A549 (cell line): ENCODE results near the gene SHROOM1.

ENCODE experiments used
- CHD4 ChIP-seq: fragments of 200-600 bp; sonication (generic); IDR thresholded peaks from 2 replicates; pipeline ENCODE4 v1.6.1; 2016; ENCODE audit warnings: antibody characterized with exemption, mild to moderate bottlenecking, borderline replicate concordance
- EHMT2 ChIP-seq: fragments of 200-600 bp; sonication (generic); IDR thresholded peaks from 2 replicates; pipeline ENCODE4 v1.6.1; 2016; ENCODE audit warnings: antibody characterized with exemption, low read depth, mild to moderate bottlenecking, moderate library complexity
- MAZ ChIP-seq: fragments of 150-350 bp; IDR thresholded peaks from 2 replicates; pipeline ENCODE4 v1.6.1; 2014; ENCODE audit warnings: antibody characterized with exemption, low read depth, low read length, borderline replicate concordance
- NFE2L2 ChIP-seq: fragments of 150-350 bp; conservative IDR thresholded peaks from 2 replicates; pipeline ENCODE4 v1.6.1; 2014; ENCODE audit warnings: low read length
- NR3C1 ChIP-seq: fragments of >200 bp; sonication (Bioruptor Twin); formaldehyde crosslinking; IDR thresholded peaks from 3 replicates; pipeline ENCODE4 v1.6.1; 2017
- POLR2AphosphoS2 ChIP-seq: conservative IDR thresholded peaks from 2 replicates; pipeline ENCODE4 v1.6.1; 2012; ENCODE audit warnings: low read length, improper control_type of control experiment, inconsistent platforms
- TF ChIP-seq, protein P1 (sequence below): fragments of >200 bp; sonication (Bioruptor Twin); formaldehyde crosslinking; IDR thresholded peaks from 3 replicates; pipeline ENCODE4 v1.5.1; 2016
- TF ChIP-seq, protein P2 (sequence below): fragments of 150-350 bp; IDR thresholded peaks from 2 replicates; pipeline ENCODE4 v1.6.1; 2014; ENCODE audit warnings: low read depth, mild to moderate bottlenecking, low read length

DNA sequence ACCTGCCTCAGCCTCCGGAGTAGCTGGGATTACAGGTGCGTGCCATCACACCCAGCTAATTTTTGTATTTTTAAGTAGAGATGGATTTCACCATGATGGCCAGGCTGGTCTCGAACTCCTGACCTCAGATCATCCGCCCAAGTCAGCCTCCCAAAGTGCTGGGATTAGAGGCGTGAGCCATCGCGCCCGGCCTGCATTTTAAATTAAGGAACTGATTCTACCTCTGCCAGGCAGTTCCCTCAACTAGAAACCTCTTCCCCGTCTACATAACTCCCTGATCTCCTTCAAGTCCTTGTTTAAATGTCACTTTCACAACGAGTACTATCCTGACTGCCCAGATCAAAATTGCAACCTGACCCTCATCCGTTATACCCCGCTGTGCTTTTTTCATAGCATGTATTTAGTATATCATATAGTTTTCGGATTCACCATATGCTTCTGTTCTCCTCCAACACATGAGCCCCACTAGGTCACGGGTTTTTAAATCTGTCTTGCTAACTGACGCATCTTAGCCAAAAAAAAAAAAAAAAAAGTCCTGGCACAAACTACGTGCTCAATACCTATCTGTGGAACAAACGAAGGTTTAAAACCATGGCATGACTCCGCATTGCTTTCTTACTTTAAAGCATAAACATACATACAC, 18.2 kb downstream of the SHROOM1 start:
- TF ChIP-seq, protein P1, sequence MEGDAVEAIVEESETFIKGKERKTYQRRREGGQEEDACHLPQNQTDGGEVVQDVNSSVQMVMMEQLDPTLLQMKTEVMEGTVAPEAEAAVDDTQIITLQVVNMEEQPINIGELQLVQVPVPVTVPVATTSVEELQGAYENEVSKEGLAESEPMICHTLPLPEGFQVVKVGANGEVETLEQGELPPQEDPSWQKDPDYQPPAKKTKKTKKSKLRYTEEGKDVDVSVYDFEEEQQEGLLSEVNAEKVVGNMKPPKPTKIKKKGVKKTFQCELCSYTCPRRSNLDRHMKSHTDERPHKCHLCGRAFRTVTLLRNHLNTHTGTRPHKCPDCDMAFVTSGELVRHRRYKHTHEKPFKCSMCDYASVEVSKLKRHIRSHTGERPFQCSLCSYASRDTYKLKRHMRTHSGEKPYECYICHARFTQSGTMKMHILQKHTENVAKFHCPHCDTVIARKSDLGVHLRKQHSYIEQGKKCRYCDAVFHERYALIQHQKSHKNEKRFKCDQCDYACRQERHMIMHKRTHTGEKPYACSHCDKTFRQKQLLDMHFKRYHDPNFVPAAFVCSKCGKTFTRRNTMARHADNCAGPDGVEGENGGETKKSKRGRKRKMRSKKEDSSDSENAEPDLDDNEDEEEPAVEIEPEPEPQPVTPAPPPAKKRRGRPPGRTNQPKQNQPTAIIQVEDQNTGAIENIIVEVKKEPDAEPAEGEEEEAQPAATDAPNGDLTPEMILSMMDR = no peak
- TF ChIP-seq MAZ (no peak), NR3C1 (no peak), CHD4 (no peak), NFE2L2 (no peak), POLR2AphosphoS2 (no peak), EHMT2 (no peak)
- TF ChIP-seq, protein P2, sequence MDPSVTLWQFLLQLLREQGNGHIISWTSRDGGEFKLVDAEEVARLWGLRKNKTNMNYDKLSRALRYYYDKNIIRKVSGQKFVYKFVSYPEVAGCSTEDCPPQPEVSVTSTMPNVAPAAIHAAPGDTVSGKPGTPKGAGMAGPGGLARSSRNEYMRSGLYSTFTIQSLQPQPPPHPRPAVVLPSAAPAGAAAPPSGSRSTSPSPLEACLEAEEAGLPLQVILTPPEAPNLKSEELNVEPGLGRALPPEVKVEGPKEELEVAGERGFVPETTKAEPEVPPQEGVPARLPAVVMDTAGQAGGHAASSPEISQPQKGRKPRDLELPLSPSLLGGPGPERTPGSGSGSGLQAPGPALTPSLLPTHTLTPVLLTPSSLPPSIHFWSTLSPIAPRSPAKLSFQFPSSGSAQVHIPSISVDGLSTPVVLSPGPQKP = no peak
